Brain microvascular endothelial cell (primary cell): ENCODE measurements around the gene ATP1A1.

Source experiments
- DNase-seq: peaks from one replicate; pipeline ENCODE4 v3.0.0-alpha.2; 2020
- H3K27ac ChIP-seq: fragments of 250-450 bp; sonication (Bioruptor Pico); 2 replicates; pipeline ENCODE4 v1.5.1; 2020; ENCODE audit warnings: mild to moderate bottlenecking, moderate library complexity
- H3K27me3 ChIP-seq: fragments of 250-450 bp; sonication (Bioruptor Pico); replicated peaks from 2 replicates; pipeline ENCODE4 v1.5.1; 2020; ENCODE audit warnings: mild to moderate bottlenecking
- H3K36me3 ChIP-seq: fragments of 250-450 bp; sonication (Bioruptor Pico); replicated peaks from 2 replicates; pipeline ENCODE4 v1.5.1; 2020; ENCODE audit warnings: mild to moderate bottlenecking
- H3K4me3 ChIP-seq: 2 replicates; pipeline ENCODE4 v1.5.1; 2011; ENCODE audit warnings: low read depth, mild to moderate bottlenecking, control low read depth, low read length, moderate library complexity
- in situ Hi-C: cut with HindIII; loops from 2 replicates; pipeline ENCODE4 v1.10.0; 2017; ENCODE audit warnings: low sequenced_read_pairs, low pct_ligation_motif_present
- TF ChIP-seq, protein P1 (sequence below): IDR thresholded peaks from 2 replicates; pipeline ENCODE4 v1.5.1; 2011; ENCODE audit warnings: low read depth, mild to moderate bottlenecking, moderate library complexity, low read length, control low read depth, inconsistent platforms; ENCODE audit errors: missing control alignments

Gene ATP1A1

DNA sequence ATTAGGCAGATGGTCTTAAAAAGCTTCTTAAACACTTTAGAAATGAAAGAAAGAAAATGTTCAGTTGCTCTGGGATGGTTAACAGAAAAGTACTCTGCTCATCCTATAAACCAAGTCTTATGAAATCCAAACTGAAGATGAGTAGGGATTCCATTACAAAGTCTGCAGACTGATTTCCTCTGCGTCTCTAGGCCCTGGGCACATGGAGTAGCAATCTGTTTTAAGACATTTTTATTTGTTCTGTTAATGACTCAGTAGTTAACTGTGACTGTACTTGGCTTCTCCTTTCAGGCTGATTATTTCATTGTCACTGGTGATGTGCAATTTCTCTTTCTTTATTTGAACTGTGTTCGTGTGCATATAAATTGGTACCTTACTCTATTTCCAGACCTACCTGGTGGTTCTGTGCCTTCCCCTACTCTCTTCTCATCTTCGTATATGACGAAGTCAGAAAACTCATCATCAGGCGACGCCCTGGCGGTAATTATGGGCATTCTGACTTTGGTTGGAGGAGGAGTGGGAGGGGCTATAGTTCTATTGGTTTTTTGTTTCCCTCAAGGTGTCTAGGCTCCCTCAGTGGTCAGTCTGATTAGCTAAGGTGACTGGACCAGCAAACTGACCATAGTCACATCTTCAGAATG lies 30.6 kb downstream of the ATP1A1 start:
- in situ Hi-C loops, result no loop called here
- Histone ChIP-seq H3K36me3 (peaks cover 86% of the 10 kb centered on the region), H3K27me3 (no peaks in the 10 kb centered on the region), H3K4me3 (no peak overlapping the region), H3K27ac (no peak overlapping the region)
- TF ChIP-seq, protein P1, sequence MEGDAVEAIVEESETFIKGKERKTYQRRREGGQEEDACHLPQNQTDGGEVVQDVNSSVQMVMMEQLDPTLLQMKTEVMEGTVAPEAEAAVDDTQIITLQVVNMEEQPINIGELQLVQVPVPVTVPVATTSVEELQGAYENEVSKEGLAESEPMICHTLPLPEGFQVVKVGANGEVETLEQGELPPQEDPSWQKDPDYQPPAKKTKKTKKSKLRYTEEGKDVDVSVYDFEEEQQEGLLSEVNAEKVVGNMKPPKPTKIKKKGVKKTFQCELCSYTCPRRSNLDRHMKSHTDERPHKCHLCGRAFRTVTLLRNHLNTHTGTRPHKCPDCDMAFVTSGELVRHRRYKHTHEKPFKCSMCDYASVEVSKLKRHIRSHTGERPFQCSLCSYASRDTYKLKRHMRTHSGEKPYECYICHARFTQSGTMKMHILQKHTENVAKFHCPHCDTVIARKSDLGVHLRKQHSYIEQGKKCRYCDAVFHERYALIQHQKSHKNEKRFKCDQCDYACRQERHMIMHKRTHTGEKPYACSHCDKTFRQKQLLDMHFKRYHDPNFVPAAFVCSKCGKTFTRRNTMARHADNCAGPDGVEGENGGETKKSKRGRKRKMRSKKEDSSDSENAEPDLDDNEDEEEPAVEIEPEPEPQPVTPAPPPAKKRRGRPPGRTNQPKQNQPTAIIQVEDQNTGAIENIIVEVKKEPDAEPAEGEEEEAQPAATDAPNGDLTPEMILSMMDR, result no peak
- DNase-seq, result no peak

DNA sequence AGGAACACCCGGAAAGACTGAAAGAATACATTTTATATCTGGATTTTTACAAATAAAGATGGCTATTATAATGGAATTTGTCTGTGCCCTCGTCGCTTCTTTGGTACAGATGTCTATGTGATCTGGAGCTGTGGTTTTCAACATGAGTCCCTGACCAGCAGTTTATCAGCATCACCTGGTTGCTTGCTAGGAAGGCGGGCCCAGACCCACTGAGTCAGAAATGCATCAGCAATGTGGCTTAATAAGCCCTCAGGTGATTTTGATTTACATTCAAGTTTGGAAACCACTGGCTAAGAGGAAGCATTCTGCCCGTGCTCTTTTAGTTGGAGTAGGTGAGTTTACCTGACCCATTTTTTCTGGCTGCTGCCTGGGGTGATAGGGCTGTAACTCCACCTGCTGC lies 31.7 kb downstream of the ATP1A1 start:
- peaks cover 75% of the 10 kb centered on the region for H3K36me3 ChIP-seq
- no peak overlapping the region for H3K27ac ChIP-seq
- H3K27me3 ChIP-seq, result no peaks in the 10 kb centered on the region
- no peak overlapping the region for H3K4me3 ChIP-seq
- TF ChIP-seq, protein P1, result no peak
- DNase-seq, result no peak
- in situ Hi-C loops, result no loop called here

DNA sequence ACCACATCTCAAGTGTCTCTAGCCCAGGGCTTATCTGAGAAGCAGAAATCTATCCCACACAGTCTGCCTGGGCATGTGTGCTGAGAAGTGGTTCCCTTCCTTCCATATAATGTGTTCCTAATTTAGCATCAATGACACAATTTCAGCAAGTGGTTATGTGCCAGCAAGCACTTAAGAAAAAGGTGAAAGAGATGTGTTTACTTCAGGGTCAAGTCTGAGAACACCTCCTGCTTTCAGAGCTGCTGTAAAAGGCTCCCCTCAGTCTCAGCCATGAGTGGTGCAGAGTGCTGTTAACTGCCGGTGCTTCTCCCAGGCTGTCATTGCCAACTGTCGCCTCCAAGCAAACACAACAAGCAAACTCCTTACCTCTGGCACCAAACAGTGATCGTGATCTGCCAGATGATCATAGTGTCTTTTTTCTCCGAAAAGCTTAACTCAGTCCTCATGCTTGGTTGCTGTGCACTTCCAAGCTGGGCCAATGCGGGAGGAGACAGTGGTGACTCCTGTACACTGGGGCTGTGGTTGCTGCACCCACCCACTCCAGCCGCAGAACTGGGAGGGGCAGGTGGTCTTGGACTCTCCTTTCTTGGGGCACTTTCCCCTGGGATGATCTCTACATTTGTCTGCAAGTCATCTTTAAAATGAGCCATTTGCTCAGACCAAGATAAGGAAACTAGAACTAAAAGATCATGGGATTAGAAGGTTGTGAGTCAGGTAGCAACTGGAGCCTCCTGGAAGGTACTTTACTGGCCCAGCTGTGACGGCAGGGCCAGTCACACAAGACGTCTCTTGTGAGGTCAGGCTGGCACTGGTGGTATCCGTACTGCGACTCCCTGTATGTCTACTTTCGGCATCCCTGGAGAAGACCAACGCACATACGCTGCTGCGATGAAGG lies 32.4 kb downstream of the ATP1A1 start:
- no peaks in the 10 kb centered on the region for H3K27me3 ChIP-seq
- in situ Hi-C loops, result no loop called here
- H3K27ac ChIP-seq, result no peak overlapping the region
- DNase-seq, result no peak
- TF ChIP-seq, protein P1, result no peak
- H3K36me3 ChIP-seq, result peaks cover 68% of the 10 kb centered on the region
- H3K4me3 ChIP-seq, result no peak overlapping the region

DNA sequence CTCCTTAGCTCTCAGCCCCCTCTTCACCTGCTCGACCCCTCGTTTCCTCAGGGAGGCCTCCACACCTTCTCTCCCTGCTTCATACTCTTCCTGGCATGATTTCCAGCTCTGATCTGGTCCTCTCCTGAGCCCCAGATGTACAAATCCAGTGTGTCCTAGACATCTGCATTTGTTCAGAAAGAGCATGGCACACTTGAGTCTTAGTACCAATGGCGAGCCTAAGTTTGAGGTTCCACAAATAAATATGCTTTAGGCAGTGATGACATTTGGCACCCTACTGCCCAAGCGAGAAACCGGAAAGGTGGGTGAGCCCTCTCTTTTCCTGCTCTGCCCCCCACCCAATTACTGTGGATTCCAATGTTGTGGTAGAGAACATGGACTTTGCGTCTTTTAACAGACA lies 34.0 kb downstream of the ATP1A1 start:
- no peak overlapping the region for H3K27ac ChIP-seq
- in situ Hi-C loops, result no loop called here
- H3K4me3 ChIP-seq, result no peak overlapping the region
- no peak for DNase-seq
- peaks cover 52% of the 10 kb centered on the region for H3K36me3 ChIP-seq
- TF ChIP-seq, protein P1, result no peak
- no peaks in the 10 kb centered on the region for H3K27me3 ChIP-seq

DNA sequence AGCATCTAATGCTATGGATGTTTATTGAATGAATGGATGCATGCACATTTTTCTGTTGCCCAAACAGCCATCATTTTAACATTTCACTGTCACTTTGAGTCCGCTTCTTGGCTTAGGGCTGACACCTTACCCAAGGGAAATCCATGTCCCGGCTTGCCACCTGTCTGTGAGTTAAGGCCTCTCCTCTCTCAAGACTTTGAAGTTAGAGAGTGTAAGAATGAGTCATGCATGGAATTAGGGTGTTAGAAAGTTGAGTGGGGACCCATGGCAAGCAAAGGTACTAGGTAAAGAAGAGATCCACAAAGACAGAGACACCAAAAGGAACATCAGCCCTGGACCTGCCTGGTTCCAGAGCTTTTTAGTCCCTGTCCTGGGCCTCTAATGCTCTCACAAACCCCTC lies 35.1 kb downstream of the ATP1A1 start:
- no peaks in the 10 kb centered on the region for H3K27me3 ChIP-seq
- in situ Hi-C loops, result no loop called here

More for the DNA sequence above, 35.1 kb downstream of the ATP1A1 start:
- no peak for DNase-seq
- H3K36me3 ChIP-seq, result peaks cover 40% of the 10 kb centered on the region
- H3K4me3 ChIP-seq, result no peak overlapping the region
- no peak overlapping the region for H3K27ac ChIP-seq
- TF ChIP-seq, protein P1, result no peak
